Endothelial cell of umbilical vein (primary cell): Measurements from ENCODE around the gene KRTAP4-4. TPM values are rescaled to one million over a fixed set of nuclear protein-coding genes. Genes with fewer than 3 reads are reported as not detected.

ENCODE experiments used
- BruUV-seq: library from RNA; stranded (reverse); fragments of 400-500 nt; replicated peaks from 2 replicates; lab custom pipeline; 2021; lab: Mats Ljungman, UMichigan
- CTCF ChIA-PET: fragments of 300-600, 350-600 bp; sonication (Branson Sonifier 250); formaldehyde crosslinking; loops from one replicate; lab custom pipeline; 2021; ENCODE audit warnings: antibody characterized with exemption, inconsistent platforms; lab: Charles Lee
- POLR2A ChIA-PET: fragments of 300-600, 350-600 bp; sonication (Branson Sonifier 250); formaldehyde crosslinking; loops from one replicate; lab custom pipeline; 2021; ENCODE audit warnings: antibody characterized with exemption, inconsistent platforms; lab: Charles Lee
- DNase-seq: peaks from one replicate; pipeline ENCODE4 v3.0.0-alpha.2; 2011; ENCODE audit warnings: low read depth, low spot score
- FAIRE-seq: peaks from 2 replicates; lab custom pipeline; 2011; peaks lifted over from hg19 to GRCh38; lab: Jason Lieb, UNC
- H2AFZ ChIP-seq: 2 replicates; pipeline ENCODE4 v1.6.0; 2012; ENCODE audit warnings: low read depth, low read length, control low read depth, inconsistent platforms
- H3K27ac ChIP-seq: 2 replicates; pipeline ENCODE4 v1.5.1; 2011; ENCODE audit warnings: low read depth, mild to moderate bottlenecking, control low read depth, low read length, moderate library complexity; ENCODE audit not compliant: insufficient read depth
- H3K27me3 ChIP-seq, 2 experiments: 2 replicates each; pipeline versions ENCODE4 v1.6.0 to v1.6.1; 2011; ENCODE audit warnings: low read length in 2 of 2, mixed read lengths in 1 of 2; ENCODE audit not compliant: control insufficient read depth in 2 of 2, insufficient read depth in 2 of 2
- H3K36me3 ChIP-seq, 2 experiments: 2 replicates in 1 of 2; 3 replicates in 1 of 2; pipeline ENCODE4 v1.5.1; 2011; ENCODE audit warnings: low read length in 2 of 2, mild to moderate bottlenecking in 1 of 2, moderate library complexity in 1 of 2; ENCODE audit not compliant: control insufficient read depth in 2 of 2, insufficient read depth in 2 of 2; ENCODE audit errors: extremely low read depth in 1 of 2
- H3K4me1 ChIP-seq: 3 replicates; pipeline ENCODE4 v1.5.1; 2011; ENCODE audit warnings: mild to moderate bottlenecking, low read length; ENCODE audit not compliant: control insufficient read depth, insufficient read depth; ENCODE audit errors: extremely low read depth
- H3K4me2 ChIP-seq: 2 replicates; pipeline ENCODE4 v1.6.1; 2011; ENCODE audit warnings: low read length, control low read depth, mixed read lengths; ENCODE audit not compliant: insufficient read depth
- H3K4me3 ChIP-seq, 3 experiments: fragments of 200-600 bp in 1 of 3; sonication (generic), shearing (Covaris generic) in 1 of 3; replicated peaks in 1 of 3; 2 replicates each; pipeline ENCODE4 v1.5.1; 2011 to 2016; ENCODE audit warnings: control low read depth in 3 of 3, low read length in 3 of 3, mild to moderate bottlenecking in 2 of 3, inconsistent platforms in 1 of 3, low read depth in 1 of 3, moderate library complexity in 1 of 3; ENCODE audit not compliant: insufficient read depth in 1 of 3
- H3K79me2 ChIP-seq: 2 replicates; pipeline ENCODE4 v1.6.0; 2012; ENCODE audit warnings: low read length, inconsistent platforms; ENCODE audit not compliant: control insufficient read depth, insufficient read depth
- H3K9ac ChIP-seq: replicated peaks from 2 replicates; pipeline ENCODE3; 2011; ENCODE audit warnings: low read length, control low read depth; ENCODE audit not compliant: insufficient read depth; ENCODE audit errors: extremely low read depth
- H3K9me1 ChIP-seq: replicated peaks from 3 replicates; pipeline ENCODE4 v1.6.0; 2011; ENCODE audit warnings: mild to moderate bottlenecking, low read length; ENCODE audit not compliant: control insufficient read depth, insufficient read depth; ENCODE audit errors: extremely low read depth
- H3K9me3 ChIP-seq: replicated peaks from 2 replicates; pipeline ENCODE4 v1.5.1; 2012; ENCODE audit warnings: low read length, inconsistent platforms; ENCODE audit not compliant: control insufficient read depth, insufficient read depth
- H4K20me1 ChIP-seq: replicated peaks from 2 replicates; pipeline ENCODE3; 2011; ENCODE audit warnings: mild to moderate bottlenecking, low read length; ENCODE audit not compliant: control insufficient read depth, insufficient read depth; ENCODE audit errors: extremely low read depth
- CTCF ChIP-seq, 2 donors: IDR thresholded peaks; 1 replicate in 1 of 2; 2 replicates in 1 of 2; pipeline ENCODE4 v1.5.1; 2011; ENCODE audit warnings: low read length in 2 of 2, mild to moderate bottlenecking in 2 of 2, moderate library complexity in 2 of 2, control low read depth in 1 of 2, inconsistent platforms in 1 of 2, low read depth in 1 of 2; ENCODE audit not compliant: insufficient read depth in 1 of 2; ENCODE audit errors: extremely low read depth in 1 of 2
- EZH2 ChIP-seq: IDR thresholded peaks from 2 replicates; pipeline ENCODE4 v1.6.1; 2012; ENCODE audit warnings: borderline replicate concordance, low read depth, mild to moderate bottlenecking, moderate library complexity, low read length, inconsistent platforms; ENCODE audit not compliant: severe bottlenecking
- FOS ChIP-seq: IDR thresholded peaks from 2 replicates; pipeline ENCODE4 v1.6.1; 2011; ENCODE audit warnings: mild to moderate bottlenecking, low read length, moderate library complexity, borderline replicate concordance; ENCODE audit not compliant: insufficient read depth
- GATA2 ChIP-seq: IDR thresholded peaks from 2 replicates; pipeline ENCODE4 v1.7.0; 2011; ENCODE audit warnings: low read depth, mild to moderate bottlenecking, moderate library complexity, mixed read lengths, low read length; ENCODE audit not compliant: insufficient read length, insufficient read depth
- JUN ChIP-seq: IDR thresholded peaks from 2 replicates; pipeline ENCODE4 v1.6.1; 2011; ENCODE audit warnings: borderline replicate concordance, low read depth; ENCODE audit not compliant: insufficient read length, insufficient read depth
- MYC ChIP-seq: IDR thresholded peaks from one replicate; pipeline ENCODE4 v1.6.1; 2011; ENCODE audit warnings: mild to moderate bottlenecking, low read depth, low read length
- POLR2A ChIP-seq: IDR thresholded peaks from 2 replicates; pipeline ENCODE4 v1.6.1; 2012; ENCODE audit warnings: low read depth, mild to moderate bottlenecking, control low read depth, low read length
- POLR2AphosphoS5 ChIP-seq: IDR thresholded peaks from 2 replicates; pipeline ENCODE4 v1.6.1; 2012; ENCODE audit warnings: low read depth, mild to moderate bottlenecking, control low read depth, low read length, moderate library complexity; ENCODE audit not compliant: insufficient read depth
- dilution Hi-C: fragments of 300-500 bp; cut with MboI; formaldehyde crosslinking; loops from one replicate; pipeline ENCODE4 v1.15.0; 2019; ENCODE audit warnings: low sequenced_read_pairs; ENCODE audit not compliant: extremely low pct_ligation_motif_present
- intact Hi-C: fragments of 100-400 bp; cut with micrococcal nuclease; formaldehyde crosslinking; loops from one replicate; pipeline ENCODE4 v1.10.0; 2022
- polyA plus RNA-seq, 4 experiments: library from polyadenylated mRNA; depleted of rRNA in 3 of 4; stranded (reverse) in 3 of 4; unstranded in 1 of 4; fragments of >200 nt; gene quantifications; 2 replicates each; pipeline versions ENCODE4 v1.2.1 to v1.2.3, GENCODE V29; 2011 to 2012; ENCODE audit warnings: missing spikeins in 1 of 4
- total RNA-seq: library from RNA; stranded (reverse); gene quantifications from 2 replicates; pipeline ENCODE4 v1.2.3, GENCODE V29; 2021
- TF ChIP-seq, protein P1 (sequence below): IDR thresholded peaks from 2 replicates; pipeline ENCODE4 v1.6.1; 2011; ENCODE audit not compliant: insufficient read depth, insufficient read length

Gene KRTAP4-4
- total and polyA plus RNA-seq, 2 donors (not counting 3 experiments of a cell fraction or from before 2014, with no cell fraction given), result not detected

DNA sequence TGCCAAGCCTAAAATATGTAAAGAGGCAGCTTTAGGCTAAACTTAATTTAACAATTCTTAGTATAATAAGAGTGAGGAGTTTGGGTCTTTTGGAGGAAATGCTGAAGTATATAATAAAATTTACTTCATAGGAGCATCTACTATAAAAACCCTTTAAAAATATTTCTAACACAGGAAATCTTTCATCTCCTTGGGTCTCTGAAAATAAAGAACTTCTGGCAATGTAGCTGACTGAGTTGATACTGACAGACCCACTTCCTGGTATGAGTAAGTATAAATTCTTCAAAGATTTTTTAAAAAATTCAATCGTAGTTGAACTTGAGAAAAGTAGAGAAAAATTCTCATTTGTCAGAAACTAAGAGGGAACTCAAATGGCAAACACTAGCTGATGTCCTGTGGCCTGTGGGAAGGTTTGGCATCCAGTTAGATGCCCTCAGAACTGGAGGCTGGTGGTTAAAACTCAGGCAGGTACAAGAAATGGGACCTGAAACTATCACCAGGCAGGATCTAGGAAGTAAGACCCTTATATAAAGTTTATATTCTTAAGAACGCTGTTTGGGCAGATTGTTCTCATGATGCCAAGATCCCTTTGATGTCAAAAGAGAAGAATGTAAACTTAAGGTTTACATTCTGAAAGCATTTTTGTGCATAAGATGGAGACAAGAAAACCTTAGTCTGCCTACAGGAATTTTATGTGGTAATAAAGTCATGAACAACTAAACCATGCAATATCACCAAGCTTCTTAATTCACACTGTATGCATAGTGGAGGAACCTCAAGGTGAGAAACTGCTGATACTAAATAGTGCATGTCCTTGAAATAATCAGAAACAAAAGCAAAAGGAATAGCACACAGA, 26.4 kb downstream of the KRTAP4-4 start:
- H3K4me2 ChIP-seq, result no peak overlapping the region
- no TSS peak for BruUV-seq

More for the DNA sequence above, 26.4 kb downstream of the KRTAP4-4 start:
- Histone ChIP-seq H4K20me1 (no peaks in the 10 kb centered on the region), H3K9me3 (no peaks in the 10 kb centered on the region), H3K36me3 (no peaks in the 10 kb centered on the region), H3K27ac (no peak overlapping the region), H3K9ac (no peak overlapping the region), H3K79me2 (no peaks in the 10 kb centered on the region), H2AFZ (no peak overlapping the region), H3K4me3 (no peak overlapping the region), H3K27me3 (peaks cover 0 to 3% of the 10 kb centered on the region in 2 experiments), H3K4me1 (no peaks in the 10 kb centered on the region), H3K9me1 (no peaks in the 10 kb centered on the region)
- TF ChIP-seq CTCF (IDR thresholded peaks at IDR 0.05; ENCODE audit: extremely low read depth in 1 of 2, insufficient read depth in 1 of 2, low read depth in 1 of 2, low read length in 2 of 2) (no peak), MYC (no peak), POLR2AphosphoS5 (no peak), GATA2 (no peak), POLR2A (no peak), FOS (no peak), EZH2 (no peak), JUN (no peak)
- TF ChIP-seq, protein P1, sequence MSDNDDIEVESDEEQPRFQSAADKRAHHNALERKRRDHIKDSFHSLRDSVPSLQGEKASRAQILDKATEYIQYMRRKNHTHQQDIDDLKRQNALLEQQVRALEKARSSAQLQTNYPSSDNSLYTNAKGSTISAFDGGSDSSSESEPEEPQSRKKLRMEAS, result no peak
- no peak for DNase-seq
- no peak for FAIRE-seq
- ChIA-PET CTCF (interaction anchor here (0.7 kb wide), 1 partner anchor 21 kb away, joined by 3 read pairs; no protein-coding TSS in a partner anchor), POLR2A (no interaction called here)
- intact Hi-C loops (no loop called here), dilution Hi-C loops (no loop called here)
